ENCODE measurements around the gene SRSF9.

SRSF9 gene

GRCh38 chr12:120421701-120422100 is 47.8 kb downstream of the SRSF9 start:
- no peak for ATAC-seq
- TF ChIP-seq BACH2 (CRISPR knock-in tag; IDR thresholded peaks at IDR 0.05; ENCODE audit: borderline replicate concordance), result no peak
- TF ChIP-seq ESRRG (CRISPR knock-in tag; IDR thresholded peaks at IDR 0.05), result no peak
- no peak for TF ChIP-seq CSDC2 (CRISPR knock-in tag; IDR thresholded peaks at IDR 0.05)
- no peak for TF ChIP-seq PATZ1 (CRISPR knock-in tag; IDR thresholded peaks at IDR 0.05; ENCODE audit: borderline replicate concordance)
- TF ChIP-seq ARNTL (CRISPR knock-in tag; IDR thresholded peaks at IDR 0.05; ENCODE audit: borderline replicate concordance, low read depth), result no peak
- TF ChIP-seq TSHZ2 (CRISPR knock-in tag; IDR thresholded peaks at IDR 0.05), result no peak
- no peak for TF ChIP-seq CSRNP3 (CRISPR knock-in tag; IDR thresholded peaks at IDR 0.05)
- TF ChIP-seq ZFP3 (CRISPR knock-in tag; IDR thresholded peaks at IDR 0.05), result no peak

GRCh38 chr12:120417917-120418580 is 51.5 kb downstream of the SRSF9 start:
- ATAC-seq, result no peak

GRCh38 chr12:120416490-120417216 is 52.9 kb downstream of the SRSF9 start:
- ATAC-seq, result no peak
- no peak for TF ChIP-seq BACH2 (CRISPR knock-in tag; IDR thresholded peaks at IDR 0.05; ENCODE audit: borderline replicate concordance)
- no peak for TF ChIP-seq ZFP30 (CRISPR knock-in tag; IDR thresholded peaks at IDR 0.05)
- TF ChIP-seq PPARA (CRISPR knock-in tag; IDR thresholded peaks at IDR 0.05; ENCODE audit: borderline replicate concordance), result no peak
- TF ChIP-seq ZNF70 (CRISPR knock-in tag; IDR thresholded peaks at IDR 0.05), result no peak
- TF ChIP-seq CSDC2 (CRISPR knock-in tag; IDR thresholded peaks at IDR 0.05), result no peak
- no peak for TF ChIP-seq TCF4 (CRISPR knock-in tag; IDR thresholded peaks at IDR 0.05; ENCODE audit: borderline replicate concordance)
- TF ChIP-seq ESRRG (CRISPR knock-in tag; IDR thresholded peaks at IDR 0.05), result no peak
- TF ChIP-seq ARNTL (CRISPR knock-in tag; IDR thresholded peaks at IDR 0.05; ENCODE audit: borderline replicate concordance, low read depth), result no peak
- TF ChIP-seq ZC3H10 (CRISPR knock-in tag; IDR thresholded peaks at IDR 0.05), result no peak
- no peak for TF ChIP-seq OSR1 (CRISPR knock-in tag; IDR thresholded peaks at IDR 0.05)

More at GRCh38 chr12:120417917-120418580, 51.5 kb downstream of the SRSF9 start:
- TF ChIP-seq CSRNP3 (CRISPR knock-in tag; IDR thresholded peaks at IDR 0.05) (no peak), PATZ1 (CRISPR knock-in tag; IDR thresholded peaks at IDR 0.05; ENCODE audit: borderline replicate concordance) (no peak), RARB (CRISPR knock-in tag; IDR thresholded peaks at IDR 0.05) (no peak), TOX (CRISPR knock-in tag; IDR thresholded peaks at IDR 0.05; ENCODE audit: borderline replicate concordance) (no peak), ZNF565 (CRISPR knock-in tag; conservative IDR thresholded peaks at IDR 0.05; ENCODE audit: low read depth) (no peak), ZNF8 (CRISPR knock-in tag; IDR thresholded peaks at IDR 0.05) (no peak), ESRRG (CRISPR knock-in tag; IDR thresholded peaks at IDR 0.05) (no peak), CSDC2 (CRISPR knock-in tag; IDR thresholded peaks at IDR 0.05) (no peak)

Data from SK-N-SH treated with all-trans-retinoic acid at 6 μM for 48 hours (cell line).